Fibroblast of villous mesenchyme (primary cell): ENCODE measurements around the gene CNTN4. TPM values are rescaled to one million over a fixed set of nuclear protein-coding genes. Genes with fewer than 3 reads are reported as not detected.
"Not testable (repeated sequence)": the region's sequence is repeated elsewhere in the genome, so short reads cannot be mapped to it uniquely, and the experiment has no call there.

Experiments used
- DNase-seq: peaks from one replicate; pipeline ENCODE4 v3.0.0-alpha.2; 2010; ENCODE audit warnings: low read depth
- H3K4me3 ChIP-seq: 2 replicates; pipeline ENCODE4 v1.5.1; 2011; ENCODE audit warnings: low read depth, mild to moderate bottlenecking, low read length
- total RNA-seq: library from RNA; depleted of rRNA; stranded (reverse); fragments of >200 nt; gene quantifications from 2 replicates; pipeline ENCODE4 v1.2.3, GENCODE V29; 2012
- TF ChIP-seq, protein P1 (sequence below): IDR thresholded peaks from 2 replicates; pipeline ENCODE4 v1.5.1; 2012; ENCODE audit warnings: low read depth, mild to moderate bottlenecking, low read length; ENCODE audit not compliant: insufficient read depth

The CNTN4 gene
- total RNA-seq, 1 donor, result 6.9 TPM

DNA sequence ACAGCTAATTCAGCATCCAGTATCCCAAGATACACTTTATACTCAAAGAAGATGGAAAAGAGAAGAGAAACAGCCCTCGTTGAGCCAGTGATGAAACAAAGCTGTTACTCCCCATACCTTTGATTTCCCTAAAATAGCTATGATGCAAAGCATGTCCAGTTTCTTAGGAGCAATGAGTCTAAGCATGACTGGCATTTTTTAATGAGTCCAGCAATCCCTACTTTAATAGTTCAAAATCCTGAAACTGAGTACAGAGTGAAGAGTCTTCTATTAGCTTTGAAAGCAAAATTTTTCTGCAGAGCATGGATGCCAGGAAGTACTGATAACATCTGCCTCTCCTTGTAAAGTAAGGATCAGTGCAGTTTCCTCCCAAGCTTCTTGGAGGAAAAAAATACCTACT, 708.8 kb downstream of the CNTN4 start:
- no peak overlapping the region for H3K4me3 ChIP-seq
- no peak for DNase-seq
- TF ChIP-seq, protein P1, sequence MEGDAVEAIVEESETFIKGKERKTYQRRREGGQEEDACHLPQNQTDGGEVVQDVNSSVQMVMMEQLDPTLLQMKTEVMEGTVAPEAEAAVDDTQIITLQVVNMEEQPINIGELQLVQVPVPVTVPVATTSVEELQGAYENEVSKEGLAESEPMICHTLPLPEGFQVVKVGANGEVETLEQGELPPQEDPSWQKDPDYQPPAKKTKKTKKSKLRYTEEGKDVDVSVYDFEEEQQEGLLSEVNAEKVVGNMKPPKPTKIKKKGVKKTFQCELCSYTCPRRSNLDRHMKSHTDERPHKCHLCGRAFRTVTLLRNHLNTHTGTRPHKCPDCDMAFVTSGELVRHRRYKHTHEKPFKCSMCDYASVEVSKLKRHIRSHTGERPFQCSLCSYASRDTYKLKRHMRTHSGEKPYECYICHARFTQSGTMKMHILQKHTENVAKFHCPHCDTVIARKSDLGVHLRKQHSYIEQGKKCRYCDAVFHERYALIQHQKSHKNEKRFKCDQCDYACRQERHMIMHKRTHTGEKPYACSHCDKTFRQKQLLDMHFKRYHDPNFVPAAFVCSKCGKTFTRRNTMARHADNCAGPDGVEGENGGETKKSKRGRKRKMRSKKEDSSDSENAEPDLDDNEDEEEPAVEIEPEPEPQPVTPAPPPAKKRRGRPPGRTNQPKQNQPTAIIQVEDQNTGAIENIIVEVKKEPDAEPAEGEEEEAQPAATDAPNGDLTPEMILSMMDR, result no peak

DNA sequence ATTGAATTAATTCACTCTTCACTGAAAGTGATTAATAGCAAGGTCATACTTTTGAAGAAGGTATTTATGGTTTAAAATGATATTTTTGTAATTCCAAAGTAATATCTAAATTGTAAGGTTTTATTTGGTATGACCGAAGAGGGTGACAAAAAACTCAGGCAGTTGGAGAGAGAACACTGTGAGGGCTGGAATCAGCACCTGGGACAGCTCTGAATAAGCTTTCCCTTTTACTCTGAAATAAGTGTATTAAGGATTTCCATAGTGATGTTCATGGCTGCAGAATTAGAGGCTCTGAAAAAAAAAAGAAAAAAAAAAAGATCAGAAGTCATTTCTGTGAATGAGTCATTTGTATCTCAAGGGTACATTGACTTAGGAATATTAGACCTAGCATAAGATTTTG, 712.1 kb downstream of the CNTN4 start:
- TF ChIP-seq, protein P1, result no peak
- peak; percentile 4 for DNase-seq
- no peak overlapping the region for H3K4me3 ChIP-seq

DNA sequence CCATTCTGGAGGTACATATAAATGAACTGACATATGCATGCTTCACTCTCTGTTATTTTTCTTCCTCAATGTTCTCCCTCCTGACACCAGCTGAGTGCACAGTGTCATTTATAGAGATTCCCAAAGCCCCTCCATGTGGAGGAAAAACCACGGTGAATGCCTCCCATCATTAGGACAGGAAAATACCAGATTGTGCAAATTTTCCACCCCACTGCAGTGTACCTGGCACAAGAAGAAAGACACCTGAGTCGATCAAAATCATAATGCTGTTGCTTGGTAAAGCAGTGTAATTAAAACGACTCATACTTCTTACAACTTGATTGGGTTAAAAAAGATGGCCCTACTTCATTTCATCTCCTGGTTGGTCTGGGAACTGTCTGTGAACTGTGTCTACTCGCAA, 720.9 kb downstream of the CNTN4 start:
- TF ChIP-seq, protein P1, result no peak
- no peak overlapping the region for H3K4me3 ChIP-seq
- DNase-seq, result no peak

DNA sequence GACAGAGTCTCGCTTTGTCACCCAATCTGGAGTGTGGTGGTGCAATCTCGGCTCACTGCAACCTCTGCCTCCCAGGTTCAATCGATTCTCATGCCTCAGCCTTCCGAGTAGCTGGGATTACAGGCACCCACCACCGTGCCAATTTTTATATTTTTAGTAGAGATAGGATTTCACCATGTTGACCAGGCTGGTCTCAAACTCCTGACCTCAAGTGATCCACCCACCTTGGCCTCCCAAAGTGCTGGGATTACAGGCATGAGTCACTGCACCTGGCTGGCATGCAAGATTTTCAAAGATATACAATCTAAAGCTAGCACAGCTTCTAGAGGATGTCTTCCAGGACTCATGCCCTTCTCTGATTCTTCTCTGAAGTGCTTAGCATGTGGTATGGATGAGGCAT, 722.3 kb downstream of the CNTN4 start:
- not testable (repeated sequence) for DNase-seq, H3K4me3 ChIP-seq

DNA sequence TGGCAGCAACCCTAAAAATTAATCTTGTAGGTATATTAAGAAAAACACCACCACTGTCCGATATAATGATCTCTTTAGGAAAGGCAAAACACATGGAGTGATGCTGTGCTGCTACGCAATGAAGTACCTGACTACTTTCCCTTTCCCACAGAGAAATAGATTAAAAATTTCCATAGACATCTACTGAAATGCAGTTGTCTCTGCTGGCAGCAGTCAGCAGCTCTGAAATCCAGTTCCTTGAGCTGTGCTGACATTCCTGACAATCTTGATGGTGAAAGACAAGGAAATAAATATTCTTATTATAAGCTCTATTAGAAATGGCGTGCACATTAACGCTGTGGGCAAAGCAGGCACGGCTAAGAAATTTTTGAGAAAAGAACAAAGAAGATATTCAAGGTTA, 723.9 kb downstream of the CNTN4 start:
- DNase-seq, result no peak
- TF ChIP-seq, protein P1, result no peak
- H3K4me3 ChIP-seq, result no peak overlapping the region

DNA sequence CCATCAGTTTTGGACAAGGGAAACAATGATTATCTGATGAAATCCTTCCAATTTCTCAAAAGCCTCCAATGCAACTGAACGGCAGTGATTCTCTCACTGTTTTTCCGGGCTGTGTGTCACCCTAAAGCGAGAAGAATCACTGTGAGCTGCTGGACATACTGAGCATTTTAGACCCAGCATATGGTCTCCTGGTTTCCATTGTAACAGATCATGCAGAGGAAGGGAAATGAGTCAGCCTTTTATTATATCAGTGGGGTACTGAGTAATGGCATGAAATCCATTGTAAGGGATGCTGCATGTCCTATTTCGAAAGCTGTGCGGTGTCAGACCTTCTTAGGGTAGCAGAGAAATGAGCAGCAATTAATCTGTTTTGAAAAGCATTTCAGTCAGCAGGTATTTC, 724.4 kb downstream of the CNTN4 start:
- TF ChIP-seq, protein P1, result no peak
- DNase-seq, result no peak
- no peak overlapping the region for H3K4me3 ChIP-seq

DNA sequence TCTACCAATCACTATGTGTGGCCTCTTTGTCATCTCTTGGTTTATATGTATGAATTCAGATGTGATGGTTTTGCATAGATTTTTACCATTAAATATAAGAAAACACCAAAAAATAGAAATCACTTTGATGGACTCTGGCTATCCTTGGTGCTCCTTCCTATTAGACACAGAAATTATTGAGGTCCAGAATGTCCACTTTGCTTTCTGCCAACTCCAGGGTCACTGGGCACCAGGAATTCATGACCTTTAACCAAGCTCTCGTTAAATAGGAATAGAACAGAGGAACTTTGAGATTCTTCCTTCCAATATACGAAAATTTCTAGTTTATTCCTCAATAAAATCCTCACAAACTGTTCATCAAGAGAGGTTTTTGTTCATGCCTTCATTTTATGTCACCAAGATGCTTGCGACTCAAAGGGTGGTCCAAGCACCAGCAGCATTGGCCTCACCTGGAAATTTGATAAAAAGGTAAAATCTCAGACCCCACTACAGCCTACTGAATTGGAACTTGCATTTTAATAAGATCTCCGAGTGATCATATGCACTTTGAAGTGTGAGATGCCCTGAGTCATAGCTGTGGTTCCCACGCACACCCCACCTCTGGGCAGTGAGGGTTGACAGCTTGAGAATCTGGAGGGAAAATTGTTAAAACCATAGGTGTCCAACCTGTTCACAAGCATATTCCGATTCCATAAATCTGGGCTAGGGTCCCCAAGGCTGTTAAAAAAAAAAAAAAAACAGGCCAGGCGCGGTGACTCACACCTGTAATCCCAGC, 725.0 kb downstream of the CNTN4 start:
- no peak for DNase-seq
- TF ChIP-seq, protein P1, result no peak
- no peak overlapping the region for H3K4me3 ChIP-seq
